Astrocyte (in vitro differentiated cells and primary cell): ENCODE measurements around the gene ST3GAL6.

Experiments used
- CTCF ChIP-seq: IDR thresholded peaks from 2 replicates; pipeline ENCODE4 v1.5.1; 2011; ENCODE audit warnings: low read depth, mild to moderate bottlenecking, inconsistent platforms, low read length, moderate library complexity; ENCODE audit not compliant: insufficient read depth
- EZH2 ChIP-seq: IDR thresholded peaks from 2 replicates; pipeline ENCODE4 v1.6.1; 2012; ENCODE audit warnings: mild to moderate bottlenecking, low read length, inconsistent platforms; ENCODE audit not compliant: insufficient read depth

- TF ChIP-seq CTCF (no peak), EZH2 (no peak)
Observed at GRCh38 chr3:98768961-98769360, 5.8 kb downstream of the ST3GAL6 start.
